NCI-H1930 (cell line): Measurements from ENCODE around the gene SYNPO2.
A peak's percentile ranks its signal among the peaks of the same experiment; 100 is the strongest.
"Not testable (repeated sequence)": the region's sequence is repeated elsewhere in the genome, so short reads cannot be mapped to it uniquely, and the experiment has no call there.

Source experiments
- DNase-seq, 2 experiments: peaks; one replicate each; lab custom pipeline; 2025; lab: John Stamatoyannopoulos, UW

The SYNPO2 gene

GRCh38 chr4:119032921-119033685, 144.4 kb downstream of the SYNPO2 start:
- DNase-seq: no peak

- no peak for DNase-seq
Observed at GRCh38 chr4:119034276-119035008, 145.8 kb downstream of the SYNPO2 start.

- DNase-seq: no peak
Observed at GRCh38 chr4:119035951-119036737, 147.5 kb downstream of the SYNPO2 start.

- DNase-seq: no peak
Observed at GRCh38 chr4:119037709-119038108, 149.1 kb downstream of the SYNPO2 start.

- DNase-seq: no peak
Observed at GRCh38 chr4:119038116-119038841, 149.6 kb downstream of the SYNPO2 start.

- DNase-seq: no peak
Observed at GRCh38 chr4:119039160-119039559, 150.5 kb downstream of the SYNPO2 start.

- DNase-seq: no peak
Observed at GRCh38 chr4:119039779-119040178, 151.1 kb downstream of the SYNPO2 start.

GRCh38 chr4:119040261-119040660, 151.6 kb downstream of the SYNPO2 start:
- DNase-seq: no peak

- DNase-seq: no peak
Observed at GRCh38 chr4:119040694-119041185, 152.1 kb downstream of the SYNPO2 start.

GRCh38 chr4:119041396-119041795, 152.7 kb downstream of the SYNPO2 start:
- DNase-seq: no peak

GRCh38 chr4:119041951-119042560, 153.4 kb downstream of the SYNPO2 start:
- DNase-seq: peak; percentile 37 to 64

GRCh38 chr4:119046263-119046662, 157.6 kb downstream of the SYNPO2 start:
- no peak for DNase-seq

GRCh38 chr4:119047059-119047458, 158.4 kb downstream of the SYNPO2 start:
- DNase-seq: not testable (repeated sequence)

GRCh38 chr4:119048446-119048845, 159.8 kb downstream of the SYNPO2 start:
- no peak for DNase-seq

- no peak for DNase-seq
Observed at GRCh38 chr4:119049342-119049741, 160.7 kb downstream of the SYNPO2 start.

- no peak for DNase-seq
Observed at GRCh38 chr4:119050527-119051090, 162.0 kb downstream of the SYNPO2 start.

GRCh38 chr4:119053245-119053644, 164.6 kb downstream of the SYNPO2 start:
- no peak for DNase-seq

GRCh38 chr4:119053997-119054396, 165.3 kb downstream of the SYNPO2 start:
- DNase-seq: no peak

GRCh38 chr4:119057417-119057816, 168.8 kb downstream of the SYNPO2 start:
- DNase-seq: no peak

- no peak for DNase-seq
Observed at GRCh38 chr4:119059221-119059620, 170.6 kb downstream of the SYNPO2 start.

GRCh38 chr4:119067125-119067524, 178.5 kb downstream of the SYNPO2 start:
- not testable (repeated sequence) for DNase-seq
